ACC112 (cell line): ENCODE data around the gene CATSPERD.
"Not testable (repeated sequence)": the region's sequence is repeated elsewhere in the genome, so short reads cannot be mapped to it uniquely, and the experiment has no call there.

Experiments used
- H2AFZ ChIP-seq: fragments of 200-600 bp; sonication (generic); one replicate; pipeline ENCODE4 v1.6.0; 2017; ENCODE audit warnings: antibody characterized with exemption, low read length; ENCODE audit not compliant: unreplicated experiment
- H3K27ac ChIP-seq: fragments of 200-600 bp; sonication (generic); 2 replicates; pipeline ENCODE4 v1.5.1; 2014; ENCODE audit warnings: low read depth, mild to moderate bottlenecking, antibody characterized with exemption, low read length, moderate library complexity
- H3K27me3 ChIP-seq: fragments of 200-600 bp; sonication (generic); 2 replicates; pipeline ENCODE4 v1.6.1; 2014; ENCODE audit warnings: mild to moderate bottlenecking, antibody characterized with exemption, low read length, moderate library complexity, mixed read lengths; ENCODE audit not compliant: insufficient read depth
- H3K36me3 ChIP-seq: fragments of 200-600 bp; sonication (generic); 2 replicates; pipeline ENCODE4 v1.6.1; 2016; ENCODE audit warnings: mild to moderate bottlenecking, antibody characterized with exemption, low read length, moderate library complexity, mixed read lengths; ENCODE audit not compliant: insufficient read depth
- H3K4me1 ChIP-seq: fragments of 200-600 bp; sonication (generic); one replicate; pipeline ENCODE4 v1.6.1; 2016; ENCODE audit warnings: low read length, mixed read lengths; ENCODE audit not compliant: insufficient read depth, unreplicated experiment, control insufficient read depth
- H3K4me3 ChIP-seq: fragments of 200-600 bp; sonication (generic); 2 replicates; pipeline ENCODE4 v1.5.1; 2014; ENCODE audit warnings: mild to moderate bottlenecking, low read depth, low read length
- H3K79me2 ChIP-seq: fragments of 200-600 bp; sonication (generic); one replicate; pipeline ENCODE4 v1.6.0; 2016; ENCODE audit warnings: low read length; ENCODE audit not compliant: control insufficient read depth, unreplicated experiment, insufficient read depth

CATSPERD gene

GRCh38 chr19:5780916-5781315, 60.5 kb downstream of the CATSPERD start:
- H3K79me2 ChIP-seq, H3K4me3 ChIP-seq, H2AFZ ChIP-seq, H3K27ac ChIP-seq, H3K36me3 ChIP-seq, H3K4me1 ChIP-seq, H3K27me3 ChIP-seq: not testable (repeated sequence)

GRCh38 chr19:5782322-5782721, 61.9 kb downstream of the CATSPERD start:
- Histone ChIP-seq H3K4me3 (no peak overlapping the region), H2AFZ (no peak overlapping the region), H3K27me3 (no peaks in the 10 kb centered on the region), H3K36me3 (no peaks in the 10 kb centered on the region), H3K27ac (no peak overlapping the region), H3K79me2 (no peaks in the 10 kb centered on the region), H3K4me1 (no peaks in the 10 kb centered on the region)

GRCh38 chr19:5782945-5783919, 62.8 kb downstream of the CATSPERD start:
- H3K4me3 ChIP-seq, result no peak overlapping the region
- H3K27me3 ChIP-seq, result no peaks in the 10 kb centered on the region
- no peaks in the 10 kb centered on the region for H3K79me2 ChIP-seq
- H2AFZ ChIP-seq, result no peak overlapping the region
- no peaks in the 10 kb centered on the region for H3K4me1 ChIP-seq
- no peak overlapping the region for H3K27ac ChIP-seq
- no peaks in the 10 kb centered on the region for H3K36me3 ChIP-seq

- Histone ChIP-seq H3K4me3 (no peak within 1 kb of the TSS), H3K27ac (no peak within 1 kb of the TSS), H3K79me2 (no peaks in the 10 kb centered on the region), H2AFZ (no peak within 1 kb of the TSS), H3K36me3 (no peaks in the 10 kb centered on the region), H3K4me1 (no peaks in the 10 kb centered on the region), H3K27me3 (no peaks in the 10 kb centered on the region)
Observed at GRCh38 chr19:5784581-5785147, 64.2 kb downstream of the CATSPERD start, which contains the start of gene PRR22. PRR22 (minus strand) TSS chr19:5784746; CDS start chr19:5784660, 86 bp downstream.

- no peak overlapping the region for H3K4me3 ChIP-seq
- H3K27me3 ChIP-seq, result no peaks in the 10 kb centered on the region
- no peaks in the 10 kb centered on the region for H3K4me1 ChIP-seq
- no peaks in the 10 kb centered on the region for H3K36me3 ChIP-seq
- peaks cover 3% of the 10 kb centered on the region for H3K79me2 ChIP-seq
- H3K27ac ChIP-seq, result no peak overlapping the region
- no peak overlapping the region for H2AFZ ChIP-seq
Observed at GRCh38 chr19:5785423-5785822, 65.0 kb downstream of the CATSPERD start.

- no peak overlapping the region for H2AFZ ChIP-seq
- H3K27me3 ChIP-seq, result no peaks in the 10 kb centered on the region
- H3K4me3 ChIP-seq, result no peak overlapping the region
- peaks cover 3% of the 10 kb centered on the region for H3K79me2 ChIP-seq
- no peak overlapping the region for H3K27ac ChIP-seq
- no peaks in the 10 kb centered on the region for H3K36me3 ChIP-seq
- H3K4me1 ChIP-seq, result no peaks in the 10 kb centered on the region
Observed at GRCh38 chr19:5786593-5787408, 66.4 kb downstream of the CATSPERD start.

GRCh38 chr19:5787409-5788182, 67.2 kb downstream of the CATSPERD start:
- no peaks in the 10 kb centered on the region for H3K4me1 ChIP-seq
- no peak overlapping the region for H3K27ac ChIP-seq
- peaks cover 3% of the 10 kb centered on the region for H3K79me2 ChIP-seq
- no peak overlapping the region for H2AFZ ChIP-seq
- H3K4me3 ChIP-seq, result no peak overlapping the region
- H3K27me3 ChIP-seq, result no peaks in the 10 kb centered on the region
- no peaks in the 10 kb centered on the region for H3K36me3 ChIP-seq

GRCh38 chr19:5788422-5788821, 68.0 kb downstream of the CATSPERD start:
- H3K79me2 ChIP-seq, result peaks cover 3% of the 10 kb centered on the region
- no peak overlapping the region for H3K27ac ChIP-seq
- no peak overlapping the region for H3K4me3 ChIP-seq
- no peaks in the 10 kb centered on the region for H3K36me3 ChIP-seq
- H3K4me1 ChIP-seq, result no peaks in the 10 kb centered on the region
- no peaks in the 10 kb centered on the region for H3K27me3 ChIP-seq
- no peak overlapping the region for H2AFZ ChIP-seq

GRCh38 chr19:5789351-5789761, 68.9 kb downstream of the CATSPERD start:
- Histone ChIP-seq H3K4me1 (no peaks in the 10 kb centered on the region), H3K36me3 (no peaks in the 10 kb centered on the region), H3K79me2 (peaks cover 3% of the 10 kb centered on the region), H2AFZ (no peak overlapping the region), H3K27me3 (no peaks in the 10 kb centered on the region), H3K27ac (no peak overlapping the region), H3K4me3 (no peak overlapping the region)
